NB4 (cell line): ENCODE measurements around the gene BHLHE23.

Source experiments
- CTCF ChIP-seq: IDR thresholded peaks from one replicate; pipeline ENCODE4 v1.5.1; 2012; ENCODE audit warnings: low read depth, low read length
- POLR2A ChIP-seq: IDR thresholded peaks from 2 replicates; pipeline ENCODE4 v1.6.1; 2011; ENCODE audit warnings: mild to moderate bottlenecking; ENCODE audit not compliant: insufficient read length; ENCODE audit errors: extremely low read depth

- no peak for TF ChIP-seq POLR2A
- no peak for TF ChIP-seq CTCF
Observed at GRCh38 chr20:62967149-62967501, 39.6 kb downstream of the BHLHE23 start.
